Measurements from ENCODE around the gene CDH4. TPM values are rescaled to one million over a fixed set of nuclear protein-coding genes. Genes with fewer than 3 reads are reported as not detected.

Gene CDH4
- total RNA-seq, 2 experiments from 2014 or later = 0.11 to 0.18 TPM

- H3K27ac Mint-ChIP-seq = no peak overlapping the region
- no peak overlapping the region for H3K4me3 Mint-ChIP-seq
- ChIA-PET CTCF (no interaction called here), POLR2A (no interaction called here)
- ATAC-seq (no peak), DNase-seq (no peak)
- no peak for TF ChIP-seq CTCF (IDR thresholded peaks at IDR 0.05)
- no peaks in the 10 kb centered on the region for H3K9me3 Mint-ChIP-seq
- H3K36me3 Mint-ChIP-seq (ENCODE audit: low read depth) = no peaks in the 10 kb centered on the region
- H3K27me3 Mint-ChIP-seq = no peaks in the 10 kb centered on the region
- intact Hi-C loops (cut with micrococcal nuclease) = no loop called here
- no peaks in the 10 kb centered on the region for H3K4me1 Mint-ChIP-seq (ENCODE audit: low read depth)
Measured at GRCh38 chr20:61668771-61669503, 416.9 kb downstream of the CDH4 start.

- Mint-ChIP-seq H3K4me1 (ENCODE audit: low read depth) (no peaks in the 10 kb centered on the region), H3K4me3 (no peak overlapping the region), H3K27me3 (no peaks in the 10 kb centered on the region), H3K9me3 (no peaks in the 10 kb centered on the region), H3K36me3 (ENCODE audit: low read depth) (no peaks in the 10 kb centered on the region), H3K27ac (no peak overlapping the region)
- intact Hi-C loops (cut with micrococcal nuclease) = no loop called here
- ChIA-PET POLR2A (no interaction called here), CTCF (no interaction called here)
- ATAC-seq = no peak
- no peak for DNase-seq
- TF ChIP-seq CTCF (IDR thresholded peaks at IDR 0.05) = no peak
Measured at GRCh38 chr20:61670274-61670673, 418.2 kb downstream of the CDH4 start.

- ChIA-PET CTCF (no interaction called here), POLR2A (interaction anchor here (0.6 kb wide), 1 partner anchor 1726 kb away, joined by 3 read pairs; no protein-coding TSS in a partner anchor)
- ATAC-seq (no peak), DNase-seq (no peak)
- Mint-ChIP-seq H3K4me3 (no peak overlapping the region), H3K36me3 (ENCODE audit: low read depth) (no peaks in the 10 kb centered on the region), H3K27ac (no peak overlapping the region), H3K27me3 (no peaks in the 10 kb centered on the region), H3K9me3 (no peaks in the 10 kb centered on the region), H3K4me1 (ENCODE audit: low read depth) (no peaks in the 10 kb centered on the region)
- no peak for TF ChIP-seq CTCF (IDR thresholded peaks at IDR 0.05)
- intact Hi-C loops (cut with micrococcal nuclease) = no loop called here
Measured at GRCh38 chr20:61671559-61671958, 419.5 kb downstream of the CDH4 start.

- intact Hi-C loops (cut with micrococcal nuclease) = no loop called here
- no peak for TF ChIP-seq CTCF (IDR thresholded peaks at IDR 0.05)
- Mint-ChIP-seq H3K36me3 (ENCODE audit: low read depth) (no peaks in the 10 kb centered on the region), H3K4me1 (ENCODE audit: low read depth) (no peaks in the 10 kb centered on the region), H3K27ac (no peak overlapping the region), H3K9me3 (no peaks in the 10 kb centered on the region), H3K27me3 (no peaks in the 10 kb centered on the region), H3K4me3 (no peak overlapping the region)
- CTCF ChIA-PET = no interaction called here
- POLR2A ChIA-PET = no interaction called here
- DNase-seq (no peak), ATAC-seq (no peak)
Measured at GRCh38 chr20:61673152-61673847, 421.2 kb downstream of the CDH4 start.

GRCh38 chr20:61674121-61674520 is 422.1 kb downstream of the CDH4 start:
- DNase-seq (no peak), ATAC-seq (no peak)
- CTCF ChIA-PET = no interaction called here
- H3K27me3 Mint-ChIP-seq = no peaks in the 10 kb centered on the region
- H3K4me3 Mint-ChIP-seq = no peak overlapping the region
- intact Hi-C loops (cut with micrococcal nuclease) = no loop called here
- POLR2A ChIA-PET = no interaction called here
- TF ChIP-seq CTCF (IDR thresholded peaks at IDR 0.05) = no peak
- no peaks in the 10 kb centered on the region for H3K36me3 Mint-ChIP-seq (ENCODE audit: low read depth)
- no peaks in the 10 kb centered on the region for H3K4me1 Mint-ChIP-seq (ENCODE audit: low read depth)
- no peaks in the 10 kb centered on the region for H3K9me3 Mint-ChIP-seq
- H3K27ac Mint-ChIP-seq = no peak overlapping the region
